Thyroid gland (tissue), 4 donors: ENCODE measurements around the gene EPB41L5.

Experiments
- CTCF ChIP-seq, 6 experiments: fragments of 200-600 bp in 3 of 6; fragments of 450-650 bp in 3 of 6; sonication (generic) in 3 of 6; IDR thresholded peaks; one replicate each; pipeline ENCODE4 v1.5.1; 2016 to 2019; ENCODE audit warnings: antibody characterized with exemption in 6 of 6, mild to moderate bottlenecking in 2 of 6, inconsistent platforms in 1 of 6, moderate library complexity in 1 of 6
- POLR2A ChIP-seq, 2 donors: fragments of 450-650 bp; IDR thresholded peaks; one replicate each; pipeline ENCODE4 v1.6.1; 2017; ENCODE audit warnings: antibody characterized with exemption in 2 of 2, mild to moderate bottlenecking in 2 of 2, moderate library complexity in 1 of 2

GRCh38 chr2:120094795-120095194 lies 81.9 kb downstream of the EPB41L5 start:
- no peak for TF ChIP-seq CTCF (IDR thresholded peaks at IDR 0.05)
- no peak for TF ChIP-seq POLR2A (IDR thresholded peaks at IDR 0.05)
